Measurements from ENCODE around the gene COMT. TPM values are rescaled to one million over a fixed set of nuclear protein-coding genes. Genes with fewer than 3 reads are reported as not detected.

COMT gene
- total and polyA plus RNA-seq, 2 experiments from 2014 or later: 490 to 508 TPM

DNA sequence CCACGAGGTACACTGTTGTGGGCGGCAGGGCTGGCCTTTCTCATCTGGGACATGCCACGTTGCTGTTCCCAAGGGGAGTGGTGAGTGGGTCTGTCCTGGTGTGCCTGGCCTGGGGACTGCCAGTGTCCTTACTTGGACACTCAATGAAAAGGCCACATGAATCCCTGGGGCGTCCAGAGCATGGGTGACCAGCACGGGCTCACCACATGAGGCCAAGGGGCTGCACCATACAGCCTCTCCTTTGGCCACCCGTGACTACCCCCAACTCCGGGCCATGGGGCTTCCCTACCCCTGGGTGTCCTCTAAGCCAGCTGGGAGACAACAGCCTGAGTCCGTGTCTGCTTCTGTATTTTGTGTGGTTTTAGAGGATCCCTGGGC is 20.3 kb downstream of the COMT start:
- no peak for DNase-seq
- Histone ChIP-seq H3K27me3 (replicated peaks; ENCODE audit: insufficient read depth) (no peaks in the 10 kb centered on the region), H3K9ac (no peak overlapping the region), H3F3A (ENCODE audit: insufficient read depth) (peaks cover 18% of the 10 kb centered on the region; the same call in 1 of the 2 replicates), H3K4me1 (ENCODE audit: insufficient read depth) (peaks cover 25% of the 10 kb centered on the region), H3K4me3 (no peak overlapping the region), H4K20me1 (ENCODE audit: insufficient read depth) (no peaks in the 10 kb centered on the region), H3K36me3 (ENCODE audit: low read depth) (no peaks in the 10 kb centered on the region), H3K79me2 (ENCODE audit: insufficient read depth) (no peaks in the 10 kb centered on the region), H3K9me3 (ENCODE audit: low read depth) (no peaks in the 10 kb centered on the region), H3K27ac (no peak overlapping the region), H3K9me2 (ENCODE audit: insufficient read depth) (no peaks in the 10 kb centered on the region), H3K4me2 (ENCODE audit: unreplicated experiment) (no peak overlapping the region), H2AFZ (no peak overlapping the region)
- in situ Hi-C loops (cut with MboI): no loop called here
- TF ChIP-seq EZH2phosphoT487 (IDR thresholded peaks at IDR 0.05; ENCODE audit: insufficient read depth, low read depth): no peak
- TF ChIP-seq EZH2 (IDR thresholded peaks at IDR 0.05; ENCODE audit: insufficient read depth, poor library complexity, severe bottlenecking): no peak
- 81 to 87% methylated on average over 8 of the region's 8 CpGs for WGBS, 2 experiments (ENCODE audit: low coverage in 1 of 2, low lambda C conversion rate in 2 of 2, missing lambda C conversion rate in 2 of 2)

DNA sequence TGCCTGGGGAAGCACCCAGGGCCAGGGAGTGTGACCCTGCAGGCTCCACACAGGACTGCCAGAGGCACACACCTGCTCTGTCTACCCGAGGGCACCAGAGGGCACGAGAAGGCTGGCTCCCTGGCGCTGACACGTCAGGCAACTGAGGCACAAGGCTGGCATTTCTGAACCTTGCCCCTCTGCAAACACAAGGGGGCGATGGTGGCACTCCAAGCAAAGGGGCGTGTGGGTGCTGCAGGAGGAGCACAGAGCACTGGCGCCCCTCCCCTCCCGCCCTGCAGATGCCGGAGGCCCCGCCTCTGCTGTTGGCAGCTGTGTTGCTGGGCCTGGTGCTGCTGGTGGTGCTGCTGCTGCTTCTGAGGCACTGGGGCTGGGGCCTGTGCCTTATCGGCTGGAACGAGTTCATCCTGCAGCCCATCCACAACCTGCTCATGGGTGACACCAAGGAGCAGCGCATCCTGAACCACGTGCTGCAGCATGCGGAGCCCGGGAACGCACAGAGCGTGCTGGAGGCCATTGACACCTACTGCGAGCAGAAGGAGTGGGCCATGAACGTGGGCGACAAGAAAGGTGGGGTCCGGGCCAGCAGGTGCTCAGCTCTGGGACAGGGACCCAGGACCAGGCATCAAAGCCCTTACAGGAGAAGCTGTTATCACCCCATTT is 20.8 kb downstream of the COMT start:
- Histone ChIP-seq H2AFZ (no peak overlapping the region), H4K20me1 (ENCODE audit: insufficient read depth) (no peaks in the 10 kb centered on the region), H3K9me2 (ENCODE audit: insufficient read depth) (no peaks in the 10 kb centered on the region), H3K4me1 (ENCODE audit: insufficient read depth) (peaks cover 25% of the 10 kb centered on the region), H3K79me2 (ENCODE audit: insufficient read depth) (no peaks in the 10 kb centered on the region), H3F3A (ENCODE audit: insufficient read depth) (peaks cover 18% of the 10 kb centered on the region; the same call in 1 of the 2 replicates), H3K9me3 (ENCODE audit: low read depth) (no peaks in the 10 kb centered on the region), H3K27ac (no peak overlapping the region), H3K4me3 (no peak overlapping the region), H3K4me2 (ENCODE audit: unreplicated experiment) (peak overlapping the region; percentile 59), H3K9ac (no peak overlapping the region), H3K36me3 (ENCODE audit: low read depth) (no peaks in the 10 kb centered on the region; the same call in 1 of the 2 replicates), H3K27me3 (replicated peaks; ENCODE audit: insufficient read depth) (no peaks in the 10 kb centered on the region)
- WGBS, 2 experiments (ENCODE audit: low coverage in 1 of 2, low lambda C conversion rate in 2 of 2, missing lambda C conversion rate in 2 of 2): 44 to 54% methylated on average over 20 to 22 of the region's 22 CpGs
- TF ChIP-seq EZH2phosphoT487 (IDR thresholded peaks at IDR 0.05; ENCODE audit: insufficient read depth, low read depth) (no peak), EZH2 (IDR thresholded peaks at IDR 0.05; ENCODE audit: insufficient read depth, poor library complexity, severe bottlenecking) (no peak)
- in situ Hi-C loops (cut with MboI): no loop called here
- peak; percentile 90 for DNase-seq

DNA sequence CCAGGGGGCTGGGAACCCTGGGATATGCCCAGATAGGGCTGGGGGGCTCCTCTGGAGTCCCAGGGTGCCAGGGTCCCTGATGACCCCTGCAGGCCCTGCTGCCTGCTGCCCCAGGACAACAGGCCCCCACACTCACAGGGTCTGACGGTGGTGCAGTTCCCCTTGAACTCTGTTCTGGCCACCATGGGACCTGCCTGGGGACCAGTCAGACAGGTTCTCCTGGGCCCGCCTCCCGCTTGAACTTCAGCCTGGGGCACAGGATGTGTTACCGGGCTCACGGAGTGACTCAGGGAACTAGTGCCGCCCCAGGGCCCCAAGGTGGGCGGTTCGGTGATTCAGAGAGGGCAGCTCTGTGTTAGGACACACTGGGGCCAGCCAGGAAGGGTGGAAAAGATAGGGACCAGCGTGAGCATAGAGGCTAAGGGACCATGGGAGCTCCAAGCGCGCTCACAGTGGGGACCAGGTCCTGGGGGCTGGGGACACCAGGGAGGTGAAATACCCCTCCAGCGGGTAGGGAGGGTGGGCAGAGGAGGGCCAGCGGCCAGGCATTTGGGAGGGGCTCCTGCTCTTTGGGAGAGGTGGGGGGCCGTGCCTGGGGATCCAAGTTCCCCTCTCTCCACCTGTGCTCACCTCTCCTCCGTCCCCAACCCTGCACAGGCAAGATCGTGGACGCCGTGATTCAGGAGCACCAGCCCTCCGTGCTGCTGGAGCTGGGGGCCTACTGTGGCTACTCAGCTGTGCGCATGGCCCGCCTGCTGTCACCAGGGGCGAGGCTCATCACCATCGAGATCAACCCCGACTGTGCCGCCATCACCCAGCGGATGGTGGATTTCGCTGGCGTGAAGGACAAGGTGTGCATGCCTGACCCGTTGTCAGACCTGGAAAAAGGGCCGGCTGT is 21.6 kb downstream of the COMT start:
- in situ Hi-C loops (cut with MboI): no loop called here
- DNase-seq: peak; percentile 94
- H3K4me2 ChIP-seq (ENCODE audit: unreplicated experiment): peak overlapping the region; percentile 59
- no peaks in the 10 kb centered on the region for H4K20me1 ChIP-seq (ENCODE audit: insufficient read depth)
- 70 to 73% methylated on average over 30 of the region's 30 CpGs for WGBS, 2 experiments (ENCODE audit: low coverage in 1 of 2, low lambda C conversion rate in 2 of 2, missing lambda C conversion rate in 2 of 2)
- no peaks in the 10 kb centered on the region for H3K27me3 ChIP-seq (replicated peaks; ENCODE audit: insufficient read depth)
- no peak overlapping the region for H3K27ac ChIP-seq
- H3K36me3 ChIP-seq (ENCODE audit: low read depth): no peaks in the 10 kb centered on the region; the same call in 1 of the 2 replicates
- H3K4me3 ChIP-seq: no peak overlapping the region
- TF ChIP-seq EZH2phosphoT487 (IDR thresholded peaks at IDR 0.05; ENCODE audit: insufficient read depth, low read depth): no peak
- H2AFZ ChIP-seq: no peak overlapping the region
- no peaks in the 10 kb centered on the region for H3K9me2 ChIP-seq (ENCODE audit: insufficient read depth)
- no peaks in the 10 kb centered on the region for H3K9me3 ChIP-seq (ENCODE audit: low read depth)
- no peak overlapping the region for H3K9ac ChIP-seq
- peaks cover 22% of the 10 kb centered on the region for H3K4me1 ChIP-seq (ENCODE audit: insufficient read depth)
- H3F3A ChIP-seq (ENCODE audit: insufficient read depth): peaks cover 10% of the 10 kb centered on the region; the same call in 1 of the 2 replicates
- H3K79me2 ChIP-seq (ENCODE audit: insufficient read depth): no peaks in the 10 kb centered on the region

DNA sequence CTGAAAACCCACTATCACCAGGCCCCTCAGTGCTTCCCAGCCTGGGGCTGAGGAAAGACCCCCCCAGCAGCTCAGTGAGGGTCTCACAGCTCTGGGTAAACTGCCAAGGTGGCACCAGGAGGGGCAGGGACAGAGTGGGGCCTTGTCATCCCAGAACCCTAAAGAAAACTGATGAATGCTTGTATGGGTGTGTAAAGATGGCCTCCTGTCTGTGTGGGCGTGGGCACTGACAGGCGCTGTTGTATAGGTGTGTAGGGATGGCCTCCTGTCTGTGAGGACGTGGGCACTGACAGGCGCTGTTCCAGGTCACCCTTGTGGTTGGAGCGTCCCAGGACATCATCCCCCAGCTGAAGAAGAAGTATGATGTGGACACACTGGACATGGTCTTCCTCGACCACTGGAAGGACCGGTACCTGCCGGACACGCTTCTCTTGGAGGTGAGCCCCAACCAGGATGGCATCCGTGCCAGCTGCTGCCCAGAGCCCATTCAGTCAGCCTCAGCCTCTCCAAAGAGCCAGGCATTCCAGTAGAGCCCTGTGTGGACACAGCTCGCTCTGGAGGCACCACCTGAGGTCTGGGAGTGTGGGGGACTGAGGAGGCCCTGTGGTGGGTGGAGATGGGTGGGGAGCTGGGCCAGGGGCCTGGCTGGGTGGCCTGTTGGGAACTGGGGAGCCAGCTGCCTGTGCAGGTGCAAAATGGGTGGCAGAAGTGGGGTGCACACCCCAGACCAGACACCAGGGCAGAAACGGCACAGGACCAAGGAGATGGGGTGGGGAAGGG is 22.5 kb downstream of the COMT start:
- Histone ChIP-seq H3K4me2 (ENCODE audit: unreplicated experiment) (no peak overlapping the region), H3K4me3 (no peak overlapping the region), H3F3A (ENCODE audit: insufficient read depth) (peaks cover 8% of the 10 kb centered on the region; the same call in 1 of the 2 replicates), H3K27ac (no peak overlapping the region), H3K27me3 (replicated peaks; ENCODE audit: insufficient read depth) (no peaks in the 10 kb centered on the region), H4K20me1 (ENCODE audit: insufficient read depth) (no peaks in the 10 kb centered on the region), H3K9ac (no peak overlapping the region), H3K9me3 (ENCODE audit: low read depth) (no peaks in the 10 kb centered on the region), H3K79me2 (ENCODE audit: insufficient read depth) (no peaks in the 10 kb centered on the region), H2AFZ (no peak overlapping the region), H3K4me1 (ENCODE audit: insufficient read depth) (peaks cover 15% of the 10 kb centered on the region), H3K9me2 (ENCODE audit: insufficient read depth) (no peaks in the 10 kb centered on the region), H3K36me3 (ENCODE audit: low read depth) (no peaks in the 10 kb centered on the region; the same call in 1 of the 2 replicates)
- WGBS, 2 experiments (ENCODE audit: low coverage in 1 of 2, low lambda C conversion rate in 2 of 2, missing lambda C conversion rate in 2 of 2): 93 to 98% methylated on average over 11 to 12 of the region's 12 CpGs
- no peak for TF ChIP-seq EZH2phosphoT487 (IDR thresholded peaks at IDR 0.05; ENCODE audit: insufficient read depth, low read depth)
- DNase-seq: no peak
- in situ Hi-C loops (cut with MboI): no loop called here
